ENCODE data around the gene CELF5.

GRCh38 chr19:3192228-3192635, 32.2 kb upstream of the CELF5 start:
- TF ChIP-seq, protein P1, sequence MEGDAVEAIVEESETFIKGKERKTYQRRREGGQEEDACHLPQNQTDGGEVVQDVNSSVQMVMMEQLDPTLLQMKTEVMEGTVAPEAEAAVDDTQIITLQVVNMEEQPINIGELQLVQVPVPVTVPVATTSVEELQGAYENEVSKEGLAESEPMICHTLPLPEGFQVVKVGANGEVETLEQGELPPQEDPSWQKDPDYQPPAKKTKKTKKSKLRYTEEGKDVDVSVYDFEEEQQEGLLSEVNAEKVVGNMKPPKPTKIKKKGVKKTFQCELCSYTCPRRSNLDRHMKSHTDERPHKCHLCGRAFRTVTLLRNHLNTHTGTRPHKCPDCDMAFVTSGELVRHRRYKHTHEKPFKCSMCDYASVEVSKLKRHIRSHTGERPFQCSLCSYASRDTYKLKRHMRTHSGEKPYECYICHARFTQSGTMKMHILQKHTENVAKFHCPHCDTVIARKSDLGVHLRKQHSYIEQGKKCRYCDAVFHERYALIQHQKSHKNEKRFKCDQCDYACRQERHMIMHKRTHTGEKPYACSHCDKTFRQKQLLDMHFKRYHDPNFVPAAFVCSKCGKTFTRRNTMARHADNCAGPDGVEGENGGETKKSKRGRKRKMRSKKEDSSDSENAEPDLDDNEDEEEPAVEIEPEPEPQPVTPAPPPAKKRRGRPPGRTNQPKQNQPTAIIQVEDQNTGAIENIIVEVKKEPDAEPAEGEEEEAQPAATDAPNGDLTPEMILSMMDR (IDR thresholded peaks at IDR 0.05 in 2 of 3, conservative IDR thresholded peaks at IDR 0.05 in 1 of 3; ENCODE audit: control insufficient read depth in 2 of 3, extremely low read depth in 1 of 3, insufficient read depth in 1 of 3, low read depth in 3 of 3, low read length in 3 of 3), result no peak
- no peak for TF ChIP-seq KDM1A (IDR thresholded peaks at IDR 0.05; ENCODE audit: borderline replicate concordance)
- no peak for TF ChIP-seq POLR2A (IDR thresholded peaks at IDR 0.05; ENCODE audit: low read depth, low read length)
- no peak for TF ChIP-seq CBX5 (IDR thresholded peaks at IDR 0.05; ENCODE audit: low read depth)
- no peak for TF ChIP-seq TAF1 (IDR thresholded peaks at IDR 0.05; ENCODE audit: borderline replicate concordance, low read depth, low read length)
- TF ChIP-seq YY1 (IDR thresholded peaks at IDR 0.05; ENCODE audit: low read depth, low read length), result no peak
- TF ChIP-seq FOS (IDR thresholded peaks at IDR 0.05; ENCODE audit: borderline replicate concordance, extremely low read depth, insufficient read length), result no peak
- TF ChIP-seq USF2 (IDR thresholded peaks at IDR 0.05; ENCODE audit: borderline replicate concordance, low read depth, low read length), result no peak
- TF ChIP-seq SIN3A (IDR thresholded peaks at IDR 0.05; ENCODE audit: low read depth, low read length), result no peak
- no peak for TF ChIP-seq EZH2 (IDR thresholded peaks at IDR 0.05; ENCODE audit: borderline replicate concordance, control insufficient read depth, low read depth, low read length)
- no peak for TF ChIP-seq CEBPZ (IDR thresholded peaks at IDR 0.05; ENCODE audit: low read depth, low read length)
- TF ChIP-seq E2F4 (IDR thresholded peaks at IDR 0.05; ENCODE audit: low read depth, low read length), result no peak
- TF ChIP-seq RAD21 (IDR thresholded peaks at IDR 0.05; ENCODE audit: insufficient read depth, low read depth, low read length), result no peak
- no peak for TF ChIP-seq REST (IDR thresholded peaks at IDR 0.05; ENCODE audit: low read depth, low read length)
